H1 (cell line): ENCODE results near the gene MCM7. TPM values are rescaled to one million over a fixed set of nuclear protein-coding genes. Genes with fewer than 3 reads are reported as not detected.

ENCODE experiments used
- CTCF ChIA-PET: fragments of 300-600 bp; sonication (Branson Sonifier 250); formaldehyde crosslinking; loops from one replicate; lab custom pipeline; 2021; ENCODE audit not compliant: partially characterized antibody; lab: Charles Lee
- POLR2A ChIA-PET: fragments of 300-600 bp; sonication (Branson Sonifier 250); formaldehyde crosslinking; loops from one replicate; lab custom pipeline; 2021; ENCODE audit warnings: inconsistent platforms; ENCODE audit not compliant: partially characterized antibody; lab: Charles Lee
- DNase-seq, 2 experiments: peaks; one replicate each; pipeline versions ENCODE4 v3.0.0 to v3.0.0-alpha.2; 2010 to 2022; ENCODE audit warnings: low spot score in 2 of 2, low read depth in 1 of 2, mixed read lengths in 1 of 2
- FAIRE-seq: peaks from 2 replicates; lab custom pipeline; 2011; peaks lifted over from hg19 to GRCh38; lab: Jason Lieb, UNC
- H2AFZ ChIP-seq: 2 replicates; pipeline ENCODE4 v1.8.1; 2012; ENCODE audit warnings: low read length, inconsistent platforms
- H2AK5ac ChIP-seq: 2 replicates; pipeline ENCODE4 v1.6.1; 2013; ENCODE audit warnings: low read depth, low read length
- H2BK120ac ChIP-seq: replicated peaks from 2 replicates; pipeline ENCODE3; 2013; ENCODE audit warnings: low read depth, low read length, inconsistent platforms
- H2BK12ac ChIP-seq: 2 replicates; pipeline ENCODE4 v1.6.1; 2013; ENCODE audit warnings: low read depth, low read length
- H2BK15ac ChIP-seq: 2 replicates; pipeline ENCODE4 v1.6.1; 2013; ENCODE audit warnings: low read length
- H2BK20ac ChIP-seq: 2 replicates; pipeline ENCODE4 v1.6.1; 2013; ENCODE audit warnings: low read length
- H2BK5ac ChIP-seq: 2 replicates; pipeline ENCODE4 v1.6.1; 2013; ENCODE audit warnings: low read depth, low read length
- H3K14ac ChIP-seq: 2 replicates; pipeline ENCODE4 v1.6.1; 2013; ENCODE audit warnings: inconsistent platforms; ENCODE audit not compliant: insufficient read length
- H3K18ac ChIP-seq: 2 replicates; pipeline ENCODE4 v1.6.1; 2013; ENCODE audit warnings: low read length; ENCODE audit errors: extremely low read depth
- H3K23ac ChIP-seq: 2 replicates; pipeline ENCODE4 v1.6.1; 2013; ENCODE audit warnings: inconsistent platforms; ENCODE audit not compliant: insufficient read length
- H3K23me2 ChIP-seq: 2 replicates; pipeline ENCODE4 v1.6.1; 2013; ENCODE audit warnings: low read depth, low read length
- H3K27ac ChIP-seq: 2 replicates; pipeline ENCODE4 v1.6.1; 2011; ENCODE audit warnings: low read depth, low read length, inconsistent platforms
- H3K27me3 ChIP-seq, 4 experiments: replicated peaks in 1 of 4; 1 replicate in 1 of 4; 2 replicates in 3 of 4; pipeline versions ENCODE4 v1.6.1 to v1.8.1; 2011 to 2013; ENCODE audit warnings: low read length in 3 of 4, mild to moderate bottlenecking in 3 of 4, inconsistent platforms in 2 of 4, mixed read lengths in 2 of 4, moderate library complexity in 1 of 4; ENCODE audit not compliant: control insufficient read depth in 3 of 4, insufficient read depth in 3 of 4; ENCODE audit errors: extremely low read depth in 1 of 4
- H3K36me3 ChIP-seq, 4 experiments: 2 replicates each; pipeline versions ENCODE4 v1.6.1 to v1.8.1; 2011 to 2013; ENCODE audit warnings: mild to moderate bottlenecking in 4 of 4, low read length in 3 of 4, moderate library complexity in 2 of 4, control low read depth in 1 of 4, inconsistent platforms in 1 of 4; ENCODE audit not compliant: insufficient read depth in 4 of 4, control insufficient read depth in 2 of 4
- H3K4ac ChIP-seq: replicated peaks from 2 replicates; pipeline ENCODE3; 2013; ENCODE audit warnings: low read length, low read depth, mixed read lengths, inconsistent platforms; ENCODE audit not compliant: insufficient read length
- H3K4me1 ChIP-seq, 4 experiments: replicated peaks in 1 of 4; 1 replicate in 1 of 4; 2 replicates in 3 of 4; pipeline versions ENCODE4 v1.6.1 to v1.8.1; 2011 to 2013; ENCODE audit warnings: low read length in 3 of 4, inconsistent platforms in 2 of 4, mixed read lengths in 1 of 4; ENCODE audit not compliant: insufficient read depth in 4 of 4, control insufficient read depth in 3 of 4
- H3K4me2 ChIP-seq, 2 experiments: 2 replicates each; pipeline versions ENCODE4 v1.6.1 to v1.8.1; 2011 to 2013; ENCODE audit warnings: low read depth in 2 of 2, low read length in 2 of 2, control low read depth in 1 of 2, inconsistent platforms in 1 of 2, mild to moderate bottlenecking in 1 of 2; ENCODE audit not compliant: insufficient read depth in 1 of 2
- H3K4me3 ChIP-seq, 4 experiments: fragments of 200-600, 300-600 bp in 1 of 4; sonication (generic), shearing (Covaris generic), sonication (Bioruptor Twin) in 1 of 4; 2 replicates each; pipeline versions ENCODE4 v1.5.1 to v1.8.1; 2011 to 2016; ENCODE audit warnings: low read length in 4 of 4, low read depth in 3 of 4, control low read depth in 2 of 4, inconsistent platforms in 2 of 4, mild to moderate bottlenecking in 2 of 4, mixed read lengths in 1 of 4, moderate library complexity in 1 of 4; ENCODE audit not compliant: insufficient read depth in 2 of 4; ENCODE audit errors: extremely low read depth in 1 of 4
- H3K56ac ChIP-seq: replicated peaks from 2 replicates; pipeline ENCODE3; 2013; ENCODE audit warnings: low read depth, mild to moderate bottlenecking, mixed read lengths, low read length, inconsistent platforms; ENCODE audit not compliant: insufficient read length
- H3K79me1 ChIP-seq: 2 replicates; pipeline ENCODE4 v1.6.1; 2013; ENCODE audit warnings: low read depth, low read length, control low read depth
- H3K79me2 ChIP-seq, 2 experiments: 2 replicates each; pipeline versions ENCODE4 v1.6.1 to v1.8.1; 2012 to 2013; ENCODE audit warnings: low read length in 2 of 2, mild to moderate bottlenecking in 2 of 2, inconsistent platforms in 1 of 2; ENCODE audit not compliant: insufficient read depth in 2 of 2, control insufficient read depth in 1 of 2
- H3K9ac ChIP-seq, 4 experiments: replicated peaks in 1 of 4; 1 replicate in 1 of 4; 2 replicates in 3 of 4; pipeline versions ENCODE4 v1.6.1 to v1.8.1; 2011 to 2013; ENCODE audit warnings: low read depth in 3 of 4, low read length in 3 of 4, control low read depth in 2 of 4, mild to moderate bottlenecking in 2 of 4, moderate library complexity in 2 of 4, inconsistent platforms in 1 of 4; ENCODE audit errors: extremely low read depth in 1 of 4
- H3K9me3 ChIP-seq, 2 experiments: 2 replicates each; pipeline versions ENCODE4 v1.6.1 to v1.8.1; 2012 to 2013; ENCODE audit warnings: mild to moderate bottlenecking in 2 of 2, moderate library complexity in 2 of 2, control low read depth in 1 of 2, inconsistent platforms in 1 of 2, low read depth in 1 of 2, low read length in 1 of 2, mixed read lengths in 1 of 2; ENCODE audit not compliant: insufficient read depth in 2 of 2
- H4K20me1 ChIP-seq, 2 experiments: replicated peaks in 1 of 2; 2 replicates each; pipeline versions ENCODE3 to v1.8.1; 2011 to 2013; ENCODE audit warnings: inconsistent platforms in 2 of 2, low read length in 2 of 2, mild to moderate bottlenecking in 1 of 2; ENCODE audit not compliant: insufficient read depth in 2 of 2, control insufficient read depth in 1 of 2
- H4K5ac ChIP-seq: 2 replicates; pipeline ENCODE4 v1.6.1; 2013; ENCODE audit warnings: low read length, low read depth, mixed read lengths, inconsistent platforms; ENCODE audit not compliant: insufficient read length
- H4K8ac ChIP-seq: 2 replicates; pipeline ENCODE4 v1.8.0; 2013; ENCODE audit warnings: mild to moderate bottlenecking, moderate library complexity, low read length, inconsistent platforms; ENCODE audit not compliant: insufficient read depth; ENCODE audit errors: extremely low read depth
- H4K91ac ChIP-seq: replicated peaks from 2 replicates; pipeline ENCODE3; 2013; ENCODE audit warnings: low read length, mixed read lengths, inconsistent platforms; ENCODE audit not compliant: insufficient read length
- BCL11A ChIP-seq, 2 experiments: IDR thresholded peaks; one replicate each; pipeline ENCODE4 v1.6.1; 2011; ENCODE audit warnings: low read depth in 2 of 2, low read length in 2 of 2, mild to moderate bottlenecking in 2 of 2
- SP2 ChIP-seq: IDR thresholded peaks from 2 replicates; pipeline ENCODE4 v1.6.1; 2012; ENCODE audit warnings: mild to moderate bottlenecking, low read length, inconsistent platforms
- TAF7 ChIP-seq: optimal IDR thresholded peaks from 2 replicates; pipeline ENCODE3; 2011; ENCODE audit warnings: low read depth, mild to moderate bottlenecking, inconsistent platforms, low read length, moderate library complexity, borderline replicate concordance
- WGBS, 2 experiments: shearing (Covaris generic) in 1 of 2; methylation state at CpG; one replicate each; pipeline versions ENCODE4 v1.1.6 to v1.1.7; 2013 to 2015; ENCODE audit warnings: low lambda C conversion rate in 2 of 2, mixed read lengths in 2 of 2, inconsistent platforms in 1 of 2, low coverage in 1 of 2, missing lambda C conversion rate in 1 of 2; ENCODE audit not compliant: insufficient replicate concordance in 2 of 2, insufficient coverage in 1 of 2, insufficient read length in 1 of 2; ENCODE audit errors: extremely low coverage in 1 of 2, missing lambda C conversion rate in 1 of 2; 5-methylcytosine and 5-hydroxymethylcytosine counted together
- polyA plus RNA-seq, 7 experiments: library from polyadenylated mRNA; depleted of rRNA in 3 of 7; stranded (reverse) in 5 of 7; unstranded in 2 of 7; fragments of >200 nt in 5 of 7; fragments of 200-250 nt in 2 of 7; gene quantifications; 1 replicate in 5 of 7; 2 replicates in 1 of 7; 4 replicates in 1 of 7; pipeline versions ENCODE4 v1.2.1 to v1.2.3, GENCODE V29; 2011 to 2013; ENCODE audit warnings: missing spikeins in 2 of 7, mixed read lengths in 2 of 7
- total RNA-seq: library from RNA; stranded (reverse); fragmentation: NEBNext Ultra II Directional; extraction: Animal tissue kit (Norgen Biotek cat#: 25700); gene quantifications from 2 replicates; pipeline ENCODE4 v1.2.1, GENCODE V29; 2021

The MCM7 gene
- total and polyA plus RNA-seq, 2 of the 8 experiments (the other 6 are each of a cell fraction or from before 2014, with no cell fraction given), result 313 to 344 TPM

- DNase-seq (no peak), FAIRE-seq (no peak)
- H3K79me2 ChIP-seq, result peaks cover 32 to 52% of the 10 kb centered on the region in 2 experiments
- H3K23ac ChIP-seq, result no peak overlapping the region
- H3K27me3 ChIP-seq, result no peaks in the 10 kb centered on the region; a peak in 1 of 7 replicates
- H3K4me1 ChIP-seq, result peaks cover 0 to 4% (median 0%) of the 10 kb centered on the region in 4 experiments; a peak in 1 of 7 replicates
- peaks cover 56 to 79% (median 69%) of the 10 kb centered on the region in 4 experiments for H3K36me3 ChIP-seq
- no peak overlapping the region for H3K56ac ChIP-seq
- no peak overlapping the region for H2BK15ac ChIP-seq
- H3K4me2 ChIP-seq, result no peak overlapping the region
- no peak overlapping the region for H3K9ac ChIP-seq
- no peak overlapping the region for H4K5ac ChIP-seq
- ChIA-PET POLR2A (interaction anchor here (0.6 to 19.6 kb wide), 5 partner anchors 11 to 57 kb away, joined by 3 to 294 read pairs (median 5); partner anchors contain the start of genes COPS6, MCM7 and ZSCAN21), CTCF (no interaction called here)
- H2BK20ac ChIP-seq, result no peak overlapping the region
- 95% methylated on average over 4 of the region's 4 CpGs; no CpG with 5 or more reads in 1 of the 2 experiments for WGBS, 2 experiments
- peaks cover 4% of the 10 kb centered on the region for H3K79me1 ChIP-seq
- H3K23me2 ChIP-seq, result peaks cover 6% of the 10 kb centered on the region; the same call in 1 of the 2 replicates
- no peak overlapping the region for H2BK12ac ChIP-seq
- H2AFZ ChIP-seq, result no peak overlapping the region
- H3K18ac ChIP-seq, result no peak overlapping the region
- no peak overlapping the region for H4K8ac ChIP-seq
- peaks cover 35 to 43% of the 10 kb centered on the region in 2 experiments for H3K9me3 ChIP-seq
- peaks cover 1 to 3% of the 10 kb centered on the region in 2 experiments for H4K20me1 ChIP-seq
- no peak overlapping the region for H2AK5ac ChIP-seq
- no peak overlapping the region for H3K4me3 ChIP-seq
- H2BK5ac ChIP-seq, result no peak overlapping the region
- TF ChIP-seq BCL11A (IDR thresholded peaks at IDR 0.05; ENCODE audit: low read depth in 2 of 2, low read length in 2 of 2) (no peak), TAF7 (no peak), SP2 (no peak)
- H3K4ac ChIP-seq, result no peak overlapping the region
- H3K27ac ChIP-seq, result no peak overlapping the region
- no peak overlapping the region for H4K91ac ChIP-seq
- no peak overlapping the region for H3K14ac ChIP-seq
- H2BK120ac ChIP-seq, result no peak overlapping the region
These were observed 24.0 kb downstream of the MCM7 start for GRCh38 chr7:100077205-100077604.
